Measurements from ENCODE around the gene ATOH8. TPM values are rescaled to one million over a fixed set of nuclear protein-coding genes. Genes with fewer than 3 reads are reported as not detected.

The ATOH8 gene
- total RNA-seq, 1 donor from 2014 or later, result 7.7 TPM

DNA sequence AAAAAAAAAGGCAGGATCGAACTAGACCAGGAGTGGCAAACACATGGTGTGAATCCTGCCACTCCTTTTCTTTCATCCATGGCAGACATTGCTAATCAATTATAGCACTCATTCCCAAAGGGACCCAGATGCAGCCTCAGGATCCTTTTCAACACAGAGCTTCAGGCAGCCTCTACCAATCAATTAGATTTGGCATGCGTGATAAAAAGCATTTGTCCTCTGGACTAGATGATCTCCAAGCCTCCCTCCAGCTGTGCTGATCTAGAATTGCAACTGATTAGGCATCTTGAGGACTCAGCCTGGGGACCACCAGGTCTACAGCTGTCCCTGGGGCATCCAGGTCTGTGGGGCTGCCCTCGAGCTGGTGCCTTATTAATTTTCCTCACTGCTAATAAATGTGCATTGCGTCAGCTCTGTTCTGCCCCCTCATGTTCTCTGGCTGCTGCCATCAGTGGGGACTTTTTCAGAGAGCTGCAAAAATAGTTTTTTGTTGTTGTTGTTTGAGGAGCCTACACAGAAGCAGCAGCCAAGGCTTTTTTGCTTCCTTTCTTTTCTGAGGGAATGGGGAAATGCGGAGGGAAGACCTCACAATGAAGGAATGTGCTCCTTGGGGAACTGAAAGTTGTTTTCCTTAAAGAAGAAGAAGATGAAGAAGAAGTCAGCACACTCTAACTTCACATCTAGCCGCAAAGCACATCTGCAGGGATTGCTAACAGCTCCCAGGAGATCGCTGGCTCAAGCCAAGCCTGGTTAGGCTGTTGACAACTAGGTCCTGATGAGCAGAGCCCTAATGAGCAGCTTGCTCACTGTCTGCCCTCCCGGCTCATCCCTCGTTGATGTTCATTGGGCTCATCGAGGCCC lies 8.8 kb upstream of the ATOH8 start:
- peak overlapping the region; percentile 14 for H3K4me3 Mint-ChIP-seq

GRCh38 chr2:85745619-85746018 lies 8.2 kb upstream of the ATOH8 start:
- Mint-ChIP-seq H3K27me3 (ENCODE audit: low read depth) (peaks cover 14% of the 10 kb centered on the region), H3K9me3 (no peaks in the 10 kb centered on the region), H3K4me1 (peaks cover 54% of the 10 kb centered on the region), H3K27ac (ENCODE audit: unreplicated experiment) (no peak overlapping the region), H3K4me3 (no peak overlapping the region), H3K36me3 (ENCODE audit: low read depth) (no peaks in the 10 kb centered on the region)
- no peak for DNase-seq (ENCODE audit: low read depth, low spot score)
- TF ChIP-seq, protein P1, sequence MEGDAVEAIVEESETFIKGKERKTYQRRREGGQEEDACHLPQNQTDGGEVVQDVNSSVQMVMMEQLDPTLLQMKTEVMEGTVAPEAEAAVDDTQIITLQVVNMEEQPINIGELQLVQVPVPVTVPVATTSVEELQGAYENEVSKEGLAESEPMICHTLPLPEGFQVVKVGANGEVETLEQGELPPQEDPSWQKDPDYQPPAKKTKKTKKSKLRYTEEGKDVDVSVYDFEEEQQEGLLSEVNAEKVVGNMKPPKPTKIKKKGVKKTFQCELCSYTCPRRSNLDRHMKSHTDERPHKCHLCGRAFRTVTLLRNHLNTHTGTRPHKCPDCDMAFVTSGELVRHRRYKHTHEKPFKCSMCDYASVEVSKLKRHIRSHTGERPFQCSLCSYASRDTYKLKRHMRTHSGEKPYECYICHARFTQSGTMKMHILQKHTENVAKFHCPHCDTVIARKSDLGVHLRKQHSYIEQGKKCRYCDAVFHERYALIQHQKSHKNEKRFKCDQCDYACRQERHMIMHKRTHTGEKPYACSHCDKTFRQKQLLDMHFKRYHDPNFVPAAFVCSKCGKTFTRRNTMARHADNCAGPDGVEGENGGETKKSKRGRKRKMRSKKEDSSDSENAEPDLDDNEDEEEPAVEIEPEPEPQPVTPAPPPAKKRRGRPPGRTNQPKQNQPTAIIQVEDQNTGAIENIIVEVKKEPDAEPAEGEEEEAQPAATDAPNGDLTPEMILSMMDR (conservative IDR thresholded peaks at IDR 0.05), result no peak

More for the DNA sequence above, 8.8 kb upstream of the ATOH8 start:
- H3K27ac Mint-ChIP-seq (ENCODE audit: unreplicated experiment), result no peak overlapping the region
- TF ChIP-seq, protein P1 (conservative IDR thresholded peaks at IDR 0.05), result no peak
- H3K4me1 Mint-ChIP-seq, result peaks cover 50% of the 10 kb centered on the region
- no peaks in the 10 kb centered on the region for H3K9me3 Mint-ChIP-seq
- DNase-seq (ENCODE audit: low read depth, low spot score), result no peak
- peaks cover 9% of the 10 kb centered on the region for H3K27me3 Mint-ChIP-seq (ENCODE audit: low read depth)
- no peaks in the 10 kb centered on the region for H3K36me3 Mint-ChIP-seq (ENCODE audit: low read depth)

DNA sequence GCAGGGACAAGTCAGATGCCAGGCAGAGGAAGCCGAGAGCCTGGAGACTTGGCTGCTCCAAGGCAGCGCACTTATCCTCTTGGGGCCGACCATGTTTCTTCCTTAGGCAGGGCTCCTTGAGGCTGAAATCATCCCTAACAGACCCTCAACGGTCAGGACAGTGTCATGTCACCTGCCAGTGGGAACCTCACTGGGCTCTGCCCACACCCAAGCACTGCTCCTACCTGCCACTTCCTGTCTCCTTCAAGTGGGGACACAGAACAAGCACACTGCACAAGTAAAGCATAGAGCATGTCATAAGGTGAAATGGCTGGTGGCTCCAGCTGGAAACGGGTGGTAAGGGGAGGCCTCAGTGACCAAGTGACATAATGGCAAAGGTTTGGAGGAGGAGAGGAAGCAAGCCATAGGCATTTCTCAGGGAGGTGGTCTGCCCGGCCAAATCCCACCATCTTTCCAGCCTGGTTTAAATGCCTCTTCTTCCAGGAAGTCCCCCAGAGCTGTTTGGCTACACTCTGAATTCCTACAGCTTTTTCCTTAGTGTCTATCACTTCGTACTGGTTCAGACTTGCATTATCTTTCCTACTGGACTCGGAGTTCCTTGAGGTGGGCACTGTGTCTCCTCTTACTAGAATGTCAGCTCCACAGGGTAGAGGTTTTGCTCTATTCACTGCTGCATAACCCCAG lies 7.3 kb upstream of the ATOH8 start:
- no peak overlapping the region for H3K4me3 Mint-ChIP-seq
- no peaks in the 10 kb centered on the region for H3K9me3 Mint-ChIP-seq
- DNase-seq (ENCODE audit: low read depth, low spot score), result no peak
- H3K27me3 Mint-ChIP-seq (ENCODE audit: low read depth), result peaks cover 20% of the 10 kb centered on the region
- H3K36me3 Mint-ChIP-seq (ENCODE audit: low read depth), result no peaks in the 10 kb centered on the region
- TF ChIP-seq, protein P1 (conservative IDR thresholded peaks at IDR 0.05), result no peak
- peaks cover 47% of the 10 kb centered on the region for H3K4me1 Mint-ChIP-seq
- no peak overlapping the region for H3K27ac Mint-ChIP-seq (ENCODE audit: unreplicated experiment)

- TF ChIP-seq, protein P1 (conservative IDR thresholded peaks at IDR 0.05), result no peak
- DNase-seq (ENCODE audit: low read depth, low spot score), result no peak
- Mint-ChIP-seq H3K27me3 (ENCODE audit: low read depth) (peaks cover 30% of the 10 kb centered on the region), H3K27ac (ENCODE audit: unreplicated experiment) (no peak overlapping the region), H3K4me1 (peaks cover 37% of the 10 kb centered on the region), H3K4me3 (peak overlapping the region; percentile 3), H3K9me3 (no peaks in the 10 kb centered on the region), H3K36me3 (ENCODE audit: low read depth) (no peaks in the 10 kb centered on the region)
Measured at GRCh38 chr2:85747441-85747840, 6.3 kb upstream of the ATOH8 start.

DNA sequence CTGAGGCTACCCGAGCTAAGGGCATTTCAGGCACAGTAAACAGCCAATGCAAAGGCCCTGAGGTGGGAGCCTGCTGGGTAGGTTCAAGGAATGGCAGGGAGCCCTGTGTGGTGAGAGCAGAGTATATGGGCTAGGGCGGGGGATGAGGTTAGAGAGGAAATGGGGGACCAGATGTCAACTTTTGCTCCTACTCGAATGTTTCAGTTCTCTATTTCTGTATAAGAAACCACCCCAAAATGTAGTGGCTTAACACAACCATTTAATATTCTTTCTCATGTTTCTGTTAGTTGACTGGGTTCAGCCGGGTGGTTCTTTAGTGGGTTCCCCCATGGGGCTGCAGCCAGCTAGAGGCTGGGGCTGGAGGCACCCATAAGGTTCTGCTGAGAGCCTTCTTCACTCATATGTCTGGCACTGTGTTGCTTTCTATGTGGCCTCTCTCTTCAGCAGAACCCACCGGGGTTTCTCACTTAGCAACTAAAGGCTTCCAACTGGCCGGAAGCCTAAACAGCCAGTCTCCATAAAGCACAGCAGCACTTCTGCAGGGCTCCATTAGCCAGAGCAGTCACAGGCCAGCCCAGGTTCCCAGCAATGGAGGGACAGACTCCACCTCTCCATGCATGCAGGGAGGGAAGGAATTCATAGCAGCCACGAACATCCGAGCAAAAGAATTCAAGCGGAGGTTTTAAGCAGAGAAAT lies 5.6 kb upstream of the ATOH8 start:
- no peak for DNase-seq (ENCODE audit: low read depth, low spot score)
- Mint-ChIP-seq H3K9me3 (no peaks in the 10 kb centered on the region), H3K27ac (ENCODE audit: unreplicated experiment) (no peak overlapping the region), H3K27me3 (ENCODE audit: low read depth) (peaks cover 37% of the 10 kb centered on the region), H3K4me1 (peaks cover 29% of the 10 kb centered on the region), H3K4me3 (no peak overlapping the region), H3K36me3 (ENCODE audit: low read depth) (no peaks in the 10 kb centered on the region)
- TF ChIP-seq, protein P1 (conservative IDR thresholded peaks at IDR 0.05), result no peak

Data from neural crest cell (in vitro differentiated cells).